A673 (cell line): ENCODE results near the gene PAK1IP1. TPM values are rescaled to one million over a fixed set of nuclear protein-coding genes. Genes with fewer than 3 reads are reported as not detected.

Source experiments
- Bru-seq: library from RNA; stranded (reverse); fragments of 400-500 nt; gene quantifications from one replicate; lab custom pipeline; 2021; lab: Mats Ljungman, UMichigan
- BruChase-seq, 2 experiments: library from RNA; stranded (reverse); fragments of 400-500 nt; gene quantifications; one replicate each; lab custom pipeline; 2021; lab: Mats Ljungman, UMichigan
- BruUV-seq: library from RNA; stranded (reverse); fragments of 400-500 nt; replicated peaks from 2 replicates; lab custom pipeline; 2021; lab: Mats Ljungman, UMichigan
- CTCF ChIA-PET: fragments of 300-600 bp; sonication (Branson Sonifier 250); formaldehyde crosslinking; loops from one replicate; lab custom pipeline; 2022; ENCODE audit warnings: antibody characterized with exemption; lab: Charles Lee
- POLR2A ChIA-PET: fragments of 300-600 bp; sonication (Branson Sonifier 250); formaldehyde crosslinking; loops from one replicate; lab custom pipeline; 2022; ENCODE audit warnings: antibody characterized with exemption; ENCODE audit not compliant: low non-redundant PET; lab: Charles Lee
- DNase-seq: peaks from one replicate; pipeline ENCODE4 v3.0.0-alpha.2; 2015; ENCODE audit warnings: low spot score
- H3K27ac ChIP-seq: fragments of 200-600 bp; sonication (generic); 2 replicates; pipeline ENCODE4 v1.5.1; 2016; ENCODE audit warnings: mixed run types, low read depth, mild to moderate bottlenecking, mixed read lengths, antibody characterized with exemption, low read length; ENCODE audit not compliant: poor library complexity, severe bottlenecking
- H3K27me3 ChIP-seq: fragments of 200-600 bp; sonication (generic); replicated peaks from 2 replicates; pipeline ENCODE4 v1.6.1; 2017; ENCODE audit warnings: mixed run types, low read depth, mild to moderate bottlenecking, mixed read lengths, antibody characterized with exemption, low read length; ENCODE audit not compliant: insufficient read depth, poor library complexity
- H3K36me3 ChIP-seq: fragments of 200-600 bp; sonication (generic); 2 replicates; pipeline ENCODE4 v1.6.1; 2016; ENCODE audit warnings: mixed run types, mild to moderate bottlenecking, mixed read lengths, antibody characterized with exemption, low read length; ENCODE audit not compliant: insufficient read depth, poor library complexity, severe bottlenecking
- H3K4me1 ChIP-seq: fragments of 200-600 bp; sonication (generic); 2 replicates; pipeline ENCODE4 v1.6.1; 2017; ENCODE audit warnings: mixed run types, mild to moderate bottlenecking, mixed read lengths, antibody characterized with exemption, low read length; ENCODE audit not compliant: insufficient read depth, poor library complexity, severe bottlenecking
- H3K4me3 ChIP-seq: fragments of 200-600 bp; sonication (generic); 2 replicates; pipeline ENCODE4 v1.5.1; 2016; ENCODE audit warnings: low read depth, mixed run types, mild to moderate bottlenecking, mixed read lengths, low read length; ENCODE audit not compliant: poor library complexity, severe bottlenecking
- H3K9me3 ChIP-seq: fragments of 200-600 bp; sonication (generic); 2 replicates; pipeline ENCODE4 v1.6.1; 2016; ENCODE audit warnings: mixed run types, low read depth, mild to moderate bottlenecking, mixed read lengths, antibody characterized with exemption, low read length; ENCODE audit not compliant: poor library complexity, severe bottlenecking
- CTCF ChIP-seq: fragments of 300-800, 200-600 bp; sonication (generic); conservative IDR thresholded peaks from 2 replicates; pipeline ENCODE4 v1.5.1; 2017; ENCODE audit warnings: low read depth, mild to moderate bottlenecking, antibody characterized with exemption, low read length, moderate library complexity, mixed read lengths
- EZH2 ChIP-seq: fragments of 200-600 bp; sonication (generic); IDR thresholded peaks from 2 replicates; pipeline ENCODE4 v1.6.1; 2017; ENCODE audit warnings: borderline replicate concordance, low read depth, mild to moderate bottlenecking, mixed read lengths, antibody characterized with exemption, low read length; ENCODE audit not compliant: poor library complexity, severe bottlenecking
- intact Hi-C: fragments of 100-400 bp; cut with micrococcal nuclease; formaldehyde crosslinking; loops from one replicate; pipeline ENCODE4 v1.10.0; 2022; ENCODE audit not compliant: unreplicated experiment
- long read RNA-seq: library from polyadenylated mRNA; stranded (forward); transcript quantifications from one replicate; pipeline ENCODE4 v2.0.0, GENCODE V29; 2022
- total RNA-seq: library from RNA; stranded (reverse); gene quantifications from 2 replicates; pipeline ENCODE4 v1.2.3, GENCODE V29; 2021

PAK1IP1 gene
- 34.4 and 41.6 TPM in 2 replicates for total RNA-seq
- percentile 90 among the genes with signal in this experiment for Bru-seq, nascent RNA
- BruChase-seq, experiment 1, labeled RNA remaining after a 2-hour chase = percentile 84 among the genes with signal in this experiment
- BruChase-seq, experiment 2, labeled RNA remaining after a 6-hour chase = percentile 84 among the genes with signal in this experiment
- long read RNA-seq, transcript PAK1IP1-201 (10 exons, 1,800 nt) = major isoform, 82 of 133 reads
- long read RNA-seq, partial matches to known transcripts = 4 of 133 reads
- long read RNA-seq, other reads (novel, unspliced or antisense) = 47 of 133 reads

- peaks cover 16% of the 10 kb centered on the region for H3K36me3 ChIP-seq
- CTCF ChIA-PET = interaction anchor here (0.5 to 0.6 kb wide), 2 partner anchors 65 to 282 kb away, joined by 3 to 5 read pairs; no protein-coding TSS in a partner anchor
- H3K4me1 ChIP-seq = peaks cover 7% of the 10 kb centered on the region
- BruUV-seq = TSS peak; percentile 90
- peak within 1 kb of the TSS; percentile 99 for H3K27ac ChIP-seq
- TF ChIP-seq CTCF = no peak
- no peak for TF ChIP-seq EZH2
- no peaks in the 10 kb centered on the region for H3K27me3 ChIP-seq
- peak within 1 kb of the TSS; percentile 66 for H3K4me3 ChIP-seq
- DNase-seq = peak; percentile 97
- intact Hi-C loops = no loop called here
- H3K9me3 ChIP-seq = no peaks in the 10 kb centered on the region
- POLR2A ChIA-PET = interaction anchor here (0.6 to 0.7 kb wide), 3 partner anchors 29 to 168 kb away, joined by 4 to 12 read pairs (median 8); no protein-coding TSS in a partner anchor
Observed at GRCh38 chr6:10694302-10695085, at the start of gene PAK1IP1, which contains the start of gene C6orf52. PAK1IP1 (plus strand) TSS chr6:10694972; CDS start chr6:10694986, 14 bp downstream. C6orf52 (minus strand) TSS chr6:10694616; CDS start chr6:10687550, 7,066 bp downstream.

GRCh38 chr6:10655508-10656055 is 39.2 kb upstream of the PAK1IP1 start:
- Histone ChIP-seq H3K27ac (no peak overlapping the region), H3K36me3 (no peaks in the 10 kb centered on the region), H3K9me3 (no peaks in the 10 kb centered on the region), H3K4me1 (no peaks in the 10 kb centered on the region), H3K4me3 (no peak overlapping the region), H3K27me3 (peaks cover 48% of the 10 kb centered on the region)
- ChIA-PET CTCF (no interaction called here), POLR2A (no interaction called here)
- DNase-seq = no peak
- intact Hi-C loops = no loop called here
- BruUV-seq = no TSS peak
- TF ChIP-seq EZH2 (no peak), CTCF (no peak)

GRCh38 chr6:10658910-10659698 is 35.7 kb upstream of the PAK1IP1 start:
- TF ChIP-seq EZH2 = no peak
- TF ChIP-seq CTCF = no peak
- Histone ChIP-seq H3K27ac (no peak overlapping the region), H3K4me3 (no peak overlapping the region), H3K9me3 (no peaks in the 10 kb centered on the region), H3K36me3 (no peaks in the 10 kb centered on the region), H3K27me3 (peaks cover 21% of the 10 kb centered on the region), H3K4me1 (no peaks in the 10 kb centered on the region)
- CTCF ChIA-PET = no interaction called here
- POLR2A ChIA-PET = no interaction called here
- DNase-seq = no peak
- BruUV-seq = no TSS peak
- intact Hi-C loops = no loop called here
